CD4-positive, alpha-beta memory T cell (primary cell): Measurements from ENCODE around the gene NOP16. TPM values are rescaled to one million over a fixed set of nuclear protein-coding genes. Genes with fewer than 3 reads are reported as not detected.
A peak's percentile ranks its signal among the peaks of the same experiment; 100 is the strongest.
"Not testable (repeated sequence)": the region's sequence is repeated elsewhere in the genome, so short reads cannot be mapped to it uniquely, and the experiment has no call there.

ENCODE experiments used
- CTCF ChIA-PET: fragments of 350-600 bp; sonication (Branson Sonifier 250); formaldehyde crosslinking; loops from one replicate; lab custom pipeline; 2021; ENCODE audit warnings: inconsistent platforms; ENCODE audit not compliant: partially characterized antibody; lab: Charles Lee
- POLR2A ChIA-PET: fragments of 350-600 bp; sonication (Branson Sonifier 250); formaldehyde crosslinking; loops from one replicate; lab custom pipeline; 2021; ENCODE audit not compliant: partially characterized antibody; lab: Charles Lee
- DNase-seq, 5 donors: peaks; one replicate each; pipeline versions ENCODE4 v3.0.0 to v3.0.0-alpha.2; 2020 to 2022; ENCODE audit warnings: mixed read lengths in 1 of 5
- H3K27ac ChIP-seq: one replicate; pipeline ENCODE4 v1.7.0; 2013; ENCODE audit warnings: low read depth, low read length
- H3K27me3 ChIP-seq: 2 replicates; pipeline ENCODE4 v1.7.0; 2013; ENCODE audit warnings: mild to moderate bottlenecking, low read length, moderate library complexity; ENCODE audit not compliant: insufficient read depth
- H3K36me3 ChIP-seq: 2 replicates; pipeline ENCODE4 v1.7.0; 2013; ENCODE audit warnings: mild to moderate bottlenecking, low read length, moderate library complexity; ENCODE audit not compliant: insufficient read depth
- H3K4me1 ChIP-seq: 2 replicates; pipeline ENCODE4 v1.7.0; 2013; ENCODE audit warnings: mild to moderate bottlenecking, low read length, moderate library complexity; ENCODE audit not compliant: insufficient read depth
- H3K4me3 ChIP-seq, 2 donors: one replicate each; pipeline ENCODE4 v1.7.0; 2013; ENCODE audit warnings: low read length in 2 of 2, mild to moderate bottlenecking in 1 of 2
- H3K9me3 ChIP-seq, 2 donors: one replicate each; pipeline ENCODE4 v1.7.0; 2013; ENCODE audit warnings: low read length in 2 of 2, control low read depth in 1 of 2; ENCODE audit not compliant: control insufficient read depth in 1 of 2
- H3K27ac Mint-ChIP-seq, 7 donors: one replicate each; pipeline ENCODE4 v1.8.0; 2020 to 2021; ENCODE audit warnings: mixed read lengths in 7 of 7, mild to moderate bottlenecking in 6 of 7, inconsistent platforms in 3 of 7, moderate library complexity in 3 of 7
- H3K27me3 Mint-ChIP-seq, 2 donors: one replicate each; pipeline ENCODE4 v1.8.0; 2020 to 2021; ENCODE audit warnings: mixed read lengths in 2 of 2
- H3K36me3 Mint-ChIP-seq, 2 donors: one replicate each; pipeline ENCODE4 v1.8.0; 2020 to 2021; ENCODE audit warnings: mixed read lengths in 2 of 2, inconsistent platforms in 1 of 2, mild to moderate bottlenecking in 1 of 2
- H3K4me1 Mint-ChIP-seq, 4 donors: one replicate each; pipeline ENCODE4 v1.8.0; 2020 to 2021; ENCODE audit warnings: mixed read lengths in 4 of 4, mild to moderate bottlenecking in 1 of 4
- H3K4me3 Mint-ChIP-seq, 8 donors: one replicate each; pipeline ENCODE4 v1.8.0; 2020 to 2021; ENCODE audit warnings: mixed read lengths in 8 of 8, mild to moderate bottlenecking in 7 of 8, moderate library complexity in 6 of 8, inconsistent platforms in 3 of 8
- H3K9me3 Mint-ChIP-seq, 8 donors: one replicate each; pipeline ENCODE4 v1.8.0; 2020 to 2021; ENCODE audit warnings: mixed read lengths in 8 of 8, mild to moderate bottlenecking in 5 of 8, inconsistent platforms in 3 of 8, moderate library complexity in 1 of 8
- intact Hi-C: fragments of 100-400 bp; cut with micrococcal nuclease; formaldehyde crosslinking; loops from one replicate; pipeline ENCODE4 v1.15.1; 2023
- polyA plus RNA-seq, 2 donors: library from polyadenylated mRNA; unstranded; fragments of 300-500 nt; fragmentation: Illumina TruSeq; gene quantifications; one replicate each; pipeline ENCODE4 v1.2.3, GENCODE V29; 2021
- total RNA-seq, 2 experiments: library from RNA; stranded (reverse); gene quantifications; one replicate each; pipeline ENCODE4 v1.2.3, GENCODE V29; 2021

The NOP16 gene
- total and polyA plus RNA-seq, 4 experiments from 2014 or later, result 16.9 to 46.3 (median 19.3) TPM

GRCh38 chr5:176412517-176413254 is 24.3 kb upstream of the NOP16 start:
- H3K27me3 ChIP-seq, result no peaks in the 10 kb centered on the region
- Mint-ChIP-seq H3K36me3 (peaks cover 20 to 30% of the 10 kb centered on the region in 2 donors), H3K27me3 (no peaks in the 10 kb centered on the region), H3K4me1 (peaks cover 27 to 59% (median 39%) of the 10 kb centered on the region in 4 donors), H3K4me3 (peak overlapping the region in 1 of 8 donors; percentile 35), H3K9me3 (peaks cover 0 to 2% (median 0%) of the 10 kb centered on the region in 8 donors), H3K27ac (peak overlapping the region in 3 of 7 donors; percentile 38 to 85 (median 66))
- H3K27ac ChIP-seq, result no peak overlapping the region
- ChIA-PET POLR2A (interaction anchor here (1.0 kb wide), 1 partner anchor 121 kb away, joined by 3 read pairs; no protein-coding TSS in a partner anchor), CTCF (no interaction called here)
- H3K4me1 ChIP-seq, result peaks cover 39% of the 10 kb centered on the region
- intact Hi-C loops, result no loop called here
- no peak for DNase-seq
- H3K9me3 ChIP-seq, result no peaks in the 10 kb centered on the region
- no peak overlapping the region for H3K4me3 ChIP-seq
- peaks cover 12% of the 10 kb centered on the region for H3K36me3 ChIP-seq

- Histone ChIP-seq H3K4me1 (peaks cover 28% of the 10 kb centered on the region), H3K27me3 (no peaks in the 10 kb centered on the region), H3K9me3 (no peaks in the 10 kb centered on the region), H3K27ac (no peak overlapping the region), H3K4me3 (no peak overlapping the region), H3K36me3 (peaks cover 24% of the 10 kb centered on the region)
- Mint-ChIP-seq H3K27me3 (no peaks in the 10 kb centered on the region), H3K4me1 (peaks cover 24 to 50% (median 33%) of the 10 kb centered on the region in 4 donors), H3K36me3 (peaks cover 22 to 46% of the 10 kb centered on the region in 2 donors), H3K9me3 (peaks cover 0 to 2% (median 0%) of the 10 kb centered on the region in 8 donors), H3K4me3 (peak overlapping the region in 1 of 8 donors; percentile 37), H3K27ac (peak overlapping the region in 3 of 7 donors; percentile 44 to 68 (median 59))
- CTCF ChIA-PET, result interaction anchor here (1.1 kb wide), 1 partner anchor 10 kb away, joined by 3 read pairs; no protein-coding TSS in a partner anchor
- intact Hi-C loops, result no loop called here
- POLR2A ChIA-PET, result no interaction called here
- DNase-seq, result no peak
Observed at GRCh38 chr5:176410486-176411180, 22.2 kb upstream of the NOP16 start.

GRCh38 chr5:176409765-176410164 is 21.4 kb upstream of the NOP16 start:
- H3K27me3 ChIP-seq, result no peaks in the 10 kb centered on the region
- peaks cover 22 to 46% of the 10 kb centered on the region in 2 donors for H3K36me3 Mint-ChIP-seq
- H3K4me1 Mint-ChIP-seq, result peaks cover 18 to 41% (median 25%) of the 10 kb centered on the region in 4 donors
- no peak overlapping the region for H3K4me3 ChIP-seq
- peaks cover 20% of the 10 kb centered on the region for H3K4me1 ChIP-seq
- DNase-seq, result no peak
- peak overlapping the region in 4 of 7 donors; percentile 15 to 70 (median 57) for H3K27ac Mint-ChIP-seq
- no peaks in the 10 kb centered on the region for H3K27me3 Mint-ChIP-seq
- CTCF ChIA-PET, result interaction anchor here (1.1 to 1.3 kb wide), 2 partner anchors 10 to 38 kb away, joined by 3 to 4 read pairs; partner anchors contain the start of gene FAF2
- peaks cover 0 to 2% (median 0%) of the 10 kb centered on the region in 8 donors for H3K9me3 Mint-ChIP-seq
- peaks cover 24% of the 10 kb centered on the region for H3K36me3 ChIP-seq
- intact Hi-C loops, result no loop called here
- no peak overlapping the region for H3K4me3 Mint-ChIP-seq
- POLR2A ChIA-PET, result no interaction called here
- no peak overlapping the region for H3K27ac ChIP-seq
- no peaks in the 10 kb centered on the region for H3K9me3 ChIP-seq

GRCh38 chr5:176408590-176408989 is 20.2 kb upstream of the NOP16 start:
- peaks cover 24% of the 10 kb centered on the region for H3K36me3 ChIP-seq

GRCh38 chr5:176408252-176408573 is 19.8 kb upstream of the NOP16 start:
- H3K4me3 Mint-ChIP-seq, DNase-seq, H3K4me1 ChIP-seq, intact Hi-C loops, H3K27me3 Mint-ChIP-seq, H3K4me3 ChIP-seq, H3K27me3 ChIP-seq, H3K9me3 ChIP-seq, H3K9me3 Mint-ChIP-seq, POLR2A ChIA-PET, H3K27ac ChIP-seq: not testable (repeated sequence)
- H3K36me3 ChIP-seq, result peaks cover 24% of the 10 kb centered on the region
- H3K27ac Mint-ChIP-seq, result peak overlapping the region in 1 of 7 donors; percentile 21
- peaks cover 7 to 26% (median 12%) of the 10 kb centered on the region in 4 donors for H3K4me1 Mint-ChIP-seq
- H3K36me3 Mint-ChIP-seq, result peaks cover 22 to 47% of the 10 kb centered on the region in 2 donors
- CTCF ChIA-PET, result interaction anchor here (0.7 to 1.5 kb wide), 4 partner anchors 8 to 252 kb away, joined by 3 to 7 read pairs (median 3); partner anchors contain the start of gene CLTB

More at GRCh38 chr5:176408590-176408989, 20.2 kb upstream of the NOP16 start:
- no peaks in the 10 kb centered on the region for H3K27me3 Mint-ChIP-seq
- Histone ChIP-seq H3K27me3 (no peaks in the 10 kb centered on the region), H3K4me3 (no peak overlapping the region), H3K27ac (no peak overlapping the region), H3K4me1 (peaks cover 8% of the 10 kb centered on the region), H3K9me3 (no peaks in the 10 kb centered on the region)
- H3K4me1 Mint-ChIP-seq, result peaks cover 8 to 30% (median 14%) of the 10 kb centered on the region in 4 donors
- DNase-seq, result no peak
- peaks cover 22 to 47% of the 10 kb centered on the region in 2 donors for H3K36me3 Mint-ChIP-seq
- ChIA-PET POLR2A (no interaction called here), CTCF (interaction anchor here (0.7 to 1.3 kb wide), 5 partner anchors 12 to 165 kb away, joined by 3 to 5 read pairs (median 3); partner anchors contain the start of gene FAF2)
- intact Hi-C loops, result no loop called here
- H3K4me3 Mint-ChIP-seq, result no peak overlapping the region
- no peak overlapping the region for H3K27ac Mint-ChIP-seq
- peaks cover 0 to 2% (median 0%) of the 10 kb centered on the region in 8 donors for H3K9me3 Mint-ChIP-seq

GRCh38 chr5:176407456-176408251 is 19.3 kb upstream of the NOP16 start:
- no peak for DNase-seq
- ChIA-PET CTCF (interaction anchor here (0.7 to 1.5 kb wide), 4 partner anchors 8 to 253 kb away, joined by 3 to 7 read pairs (median 3); partner anchors contain the start of gene CLTB), POLR2A (interaction anchor here (0.6 kb wide), 1 partner anchor 59 kb away, joined by 3 read pairs; no protein-coding TSS in a partner anchor)
- Histone ChIP-seq H3K27me3 (no peaks in the 10 kb centered on the region), H3K9me3 (no peaks in the 10 kb centered on the region), H3K4me1 (no peaks in the 10 kb centered on the region), H3K27ac (no peak overlapping the region), H3K4me3 (no peak overlapping the region), H3K36me3 (peaks cover 24% of the 10 kb centered on the region)
- intact Hi-C loops, result no loop called here
- H3K9me3 Mint-ChIP-seq, result no peaks in the 10 kb centered on the region
- H3K27me3 Mint-ChIP-seq, result no peaks in the 10 kb centered on the region
- no peak overlapping the region for H3K4me3 Mint-ChIP-seq
- peaks cover 7 to 20% (median 7%) of the 10 kb centered on the region in 4 donors for H3K4me1 Mint-ChIP-seq
- peak overlapping the region in 4 of 7 donors; percentile 21 to 46 (median 34) for H3K27ac Mint-ChIP-seq
- peaks cover 23 to 47% of the 10 kb centered on the region in 2 donors for H3K36me3 Mint-ChIP-seq
